Muscle layer of duodenum (tissue), 2 donors: ENCODE data around the gene ALKBH4.
A peak's percentile ranks its signal among the peaks of the same experiment; 100 is the strongest.
"Not testable (repeated sequence)": the region's sequence is repeated elsewhere in the genome, so short reads cannot be mapped to it uniquely, and the experiment has no call there.

Experiments
- H3K27ac ChIP-seq: one replicate; pipeline ENCODE4 v1.7.0; 2013; ENCODE audit warnings: mild to moderate bottlenecking, low read length
- H3K27me3 ChIP-seq: one replicate; pipeline ENCODE4 v1.7.0; 2013; ENCODE audit warnings: low read depth, mild to moderate bottlenecking, control low read depth, low read length
- H3K36me3 ChIP-seq, 2 donors: one replicate each; pipeline ENCODE4 v1.7.0; 2013; ENCODE audit warnings: low read length in 2 of 2, control low read depth in 1 of 2, mild to moderate bottlenecking in 1 of 2; ENCODE audit not compliant: insufficient read depth in 2 of 2, control insufficient read depth in 1 of 2
- H3K4me1 ChIP-seq, 2 donors: one replicate each; pipeline ENCODE4 v1.7.0; 2013; ENCODE audit warnings: low read length in 2 of 2, mild to moderate bottlenecking in 2 of 2, control low read depth in 1 of 2, moderate library complexity in 1 of 2; ENCODE audit not compliant: insufficient read depth in 2 of 2, control insufficient read depth in 1 of 2
- H3K4me3 ChIP-seq, 2 donors: one replicate each; pipeline ENCODE4 v1.7.0; 2013; ENCODE audit warnings: low read length in 2 of 2, low read depth in 1 of 2, mild to moderate bottlenecking in 1 of 2
- H3K9me3 ChIP-seq, 2 donors: one replicate each; pipeline ENCODE4 v1.7.0; 2013; ENCODE audit warnings: low read length in 2 of 2, control low read depth in 1 of 2, mild to moderate bottlenecking in 1 of 2; ENCODE audit not compliant: control insufficient read depth in 1 of 2
- donor health status: healthy.

ALKBH4 gene

GRCh38 chr7:102463841-102464576, 654 bp downstream of the ALKBH4 start:
- Histone ChIP-seq H3K9me3 (no peaks in the 10 kb centered on the region), H3K27ac (peak overlapping the region; percentile 26), H3K4me3 (peak overlapping the region; percentile 82 to 100), H3K27me3 (no peaks in the 10 kb centered on the region), H3K4me1 (peaks cover 6 to 24% of the 10 kb centered on the region in 2 donors), H3K36me3 (peaks cover 0 to 7% of the 10 kb centered on the region in 2 donors)

GRCh38 chr7:102460467-102460866, 4.2 kb downstream of the ALKBH4 start:
- no peak overlapping the region for H3K27ac ChIP-seq
- no peaks in the 10 kb centered on the region for H3K27me3 ChIP-seq
- no peak overlapping the region for H3K4me3 ChIP-seq
- H3K9me3 ChIP-seq: no peaks in the 10 kb centered on the region
- H3K36me3 ChIP-seq: peaks cover 4 to 37% of the 10 kb centered on the region in 2 donors
- peaks cover 6 to 17% of the 10 kb centered on the region in 2 donors for H3K4me1 ChIP-seq

- Histone ChIP-seq H3K36me3 (peaks cover 4 to 39% of the 10 kb centered on the region in 2 donors), H3K27me3 (no peaks in the 10 kb centered on the region), H3K4me3 (no peak overlapping the region)
Measured at GRCh38 chr7:102459221-102459844, 5.3 kb downstream of the ALKBH4 start.

GRCh38 chr7:102457352-102457924, 7.2 kb downstream of the ALKBH4 start:
- no peaks in the 10 kb centered on the region for H3K9me3 ChIP-seq
- H3K4me3 ChIP-seq: no peak overlapping the region
- peaks cover 4 to 39% of the 10 kb centered on the region in 2 donors for H3K36me3 ChIP-seq
- peaks cover 0 to 2% of the 10 kb centered on the region in 2 donors for H3K4me1 ChIP-seq
- no peaks in the 10 kb centered on the region for H3K27me3 ChIP-seq
- no peak overlapping the region for H3K27ac ChIP-seq

More at GRCh38 chr7:102459221-102459844, 5.3 kb downstream of the ALKBH4 start:
- H3K27ac ChIP-seq: no peak overlapping the region
- H3K9me3 ChIP-seq: no peaks in the 10 kb centered on the region
- H3K4me1 ChIP-seq: peaks cover 6 to 15% of the 10 kb centered on the region in 2 donors

- Histone ChIP-seq H3K4me1 (no peaks in the 10 kb centered on the region), H3K27ac (no peak overlapping the region), H3K4me3 (no peak overlapping the region), H3K27me3 (no peaks in the 10 kb centered on the region), H3K9me3 (no peaks in the 10 kb centered on the region), H3K36me3 (peaks cover 4 to 39% of the 10 kb centered on the region in 2 donors)
Measured at GRCh38 chr7:102456327-102456726, 8.3 kb downstream of the ALKBH4 start.

GRCh38 chr7:102455596-102455995, 9.1 kb downstream of the ALKBH4 start:
- no peak overlapping the region for H3K4me3 ChIP-seq
- H3K4me1 ChIP-seq: no peaks in the 10 kb centered on the region
- no peaks in the 10 kb centered on the region for H3K27me3 ChIP-seq
- H3K36me3 ChIP-seq: peaks cover 4 to 39% of the 10 kb centered on the region in 2 donors
- no peak overlapping the region for H3K27ac ChIP-seq
- H3K9me3 ChIP-seq: no peaks in the 10 kb centered on the region

GRCh38 chr7:102454932-102455331, 9.7 kb downstream of the ALKBH4 start:
- not testable (repeated sequence) for H3K4me3 ChIP-seq, H3K9me3 ChIP-seq, H3K4me1 ChIP-seq, H3K27me3 ChIP-seq, H3K27ac ChIP-seq
- peaks cover 4 to 39% of the 10 kb centered on the region in 2 donors for H3K36me3 ChIP-seq

- H3K27ac ChIP-seq: no peak overlapping the region
Measured at GRCh38 chr7:102454468-102454867, 10.2 kb downstream of the ALKBH4 start.

GRCh38 chr7:102453319-102453718, 11.3 kb downstream of the ALKBH4 start:
- H3K36me3 ChIP-seq: peaks cover 4 to 25% of the 10 kb centered on the region in 2 donors

More at GRCh38 chr7:102454468-102454867, 10.2 kb downstream of the ALKBH4 start:
- Histone ChIP-seq H3K9me3 (no peaks in the 10 kb centered on the region), H3K27me3 (no peaks in the 10 kb centered on the region), H3K4me3 (no peak overlapping the region), H3K4me1 (no peaks in the 10 kb centered on the region), H3K36me3 (peaks cover 4 to 37% of the 10 kb centered on the region in 2 donors)

GRCh38 chr7:102452451-102452850, 12.2 kb downstream of the ALKBH4 start:
- no peaks in the 10 kb centered on the region for H3K4me1 ChIP-seq
- no peak overlapping the region for H3K4me3 ChIP-seq
- no peaks in the 10 kb centered on the region for H3K27me3 ChIP-seq
- peaks cover 4 to 24% of the 10 kb centered on the region in 2 donors for H3K36me3 ChIP-seq
- H3K27ac ChIP-seq: no peak overlapping the region
- no peaks in the 10 kb centered on the region for H3K9me3 ChIP-seq

More at GRCh38 chr7:102453319-102453718, 11.3 kb downstream of the ALKBH4 start:
- H3K9me3 ChIP-seq: no peaks in the 10 kb centered on the region
- H3K27ac ChIP-seq: no peak overlapping the region
- H3K4me3 ChIP-seq: no peak overlapping the region
- H3K27me3 ChIP-seq: no peaks in the 10 kb centered on the region
- no peaks in the 10 kb centered on the region for H3K4me1 ChIP-seq

GRCh38 chr7:102451371-102452054, 13.2 kb downstream of the ALKBH4 start:
- H3K27me3 ChIP-seq: no peaks in the 10 kb centered on the region
- H3K4me3 ChIP-seq: no peak overlapping the region
- no peaks in the 10 kb centered on the region for H3K9me3 ChIP-seq
- peaks cover 4 to 28% of the 10 kb centered on the region in 2 donors for H3K36me3 ChIP-seq
- H3K4me1 ChIP-seq: no peaks in the 10 kb centered on the region
- H3K27ac ChIP-seq: no peak overlapping the region
